GM21723 (cell line): ENCODE results near the gene EXOSC10.
A peak's percentile ranks its signal among the peaks of the same experiment; 100 is the strongest.

Source experiments
- ATAC-seq: cut with Tn5 transposase; IDR thresholded peaks from one replicate; pipeline ENCODE4 v1.9.1; 2021; ENCODE audit warnings: mild to moderate bottlenecking, moderate library complexity; ENCODE audit not compliant: unreplicated experiment

Gene EXOSC10

DNA sequence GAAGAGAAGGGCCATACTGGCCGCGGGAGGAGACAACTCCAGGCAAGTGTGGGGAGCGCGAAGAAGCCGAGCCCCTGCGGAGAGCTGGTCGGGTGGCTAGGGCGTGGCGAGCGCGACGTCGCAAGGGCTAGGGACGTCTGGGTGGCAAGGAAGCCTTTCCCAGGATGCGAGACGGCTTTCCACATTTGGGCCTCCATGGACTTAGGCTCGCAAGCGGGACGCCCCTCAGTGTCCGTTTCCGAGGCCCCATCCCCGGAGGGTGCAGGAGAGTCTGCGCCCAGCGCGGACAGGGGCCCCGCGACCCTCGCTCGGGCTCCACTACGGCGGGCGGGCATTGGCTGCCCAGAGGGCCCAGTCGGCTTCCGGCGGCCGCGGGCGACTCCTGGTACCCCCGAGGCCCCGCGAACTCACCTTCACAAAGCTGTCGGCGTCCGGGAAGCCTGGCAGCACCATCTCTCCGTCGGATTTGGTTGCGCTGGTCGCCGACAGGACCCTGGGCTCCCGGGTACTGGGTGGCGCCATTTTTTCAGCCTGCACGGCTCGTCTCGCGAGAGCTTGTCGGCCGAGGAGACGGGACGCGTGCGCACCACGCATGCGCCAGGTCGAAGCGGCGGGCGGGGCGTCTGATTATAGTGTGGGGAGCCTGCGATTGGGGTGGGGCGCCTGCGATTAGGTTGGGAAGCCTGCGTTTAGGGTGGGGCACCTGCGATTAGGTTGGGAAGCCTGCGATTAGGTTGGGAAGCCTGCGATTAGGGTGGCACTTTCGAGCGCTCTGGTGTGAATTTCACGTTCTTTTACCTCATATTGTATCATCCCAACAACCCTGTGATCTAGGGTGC lies at the start of gene EXOSC10:
Gene EXOSC10 (minus strand): TSS at position 560 of the 839 bp plus-strand sequence. CDS start 38 bp downstream, at position 522.
- ATAC-seq, result peak; percentile 92

DNA sequence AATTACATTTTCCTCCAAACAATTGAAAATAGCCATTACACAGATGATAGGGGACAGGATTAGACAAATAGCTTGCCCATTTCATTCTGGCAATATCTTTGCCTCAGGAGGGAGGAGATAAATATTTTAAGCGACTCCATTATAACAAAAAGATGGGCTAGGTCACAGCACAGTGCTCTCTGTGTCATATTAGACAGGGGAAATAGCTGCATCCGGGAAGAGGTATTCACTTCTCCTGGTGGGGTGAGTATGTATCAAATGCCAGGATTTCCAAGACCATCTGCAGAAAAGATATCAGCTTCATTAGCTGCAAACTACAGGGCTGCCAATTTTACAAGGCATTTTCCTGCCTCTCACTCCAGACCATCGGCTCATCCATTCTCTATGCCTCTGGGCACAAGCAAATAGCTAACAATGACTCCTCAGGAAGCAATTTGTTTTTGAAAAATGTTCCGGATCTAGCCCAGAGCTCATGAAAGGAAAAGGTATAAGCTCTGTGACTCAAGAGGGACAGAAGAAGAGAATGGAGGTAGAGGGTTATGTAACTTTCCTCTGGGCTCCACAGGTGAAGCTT lies 47.6 kb upstream of the EXOSC10 start:
- ATAC-seq, result no peak

DNA sequence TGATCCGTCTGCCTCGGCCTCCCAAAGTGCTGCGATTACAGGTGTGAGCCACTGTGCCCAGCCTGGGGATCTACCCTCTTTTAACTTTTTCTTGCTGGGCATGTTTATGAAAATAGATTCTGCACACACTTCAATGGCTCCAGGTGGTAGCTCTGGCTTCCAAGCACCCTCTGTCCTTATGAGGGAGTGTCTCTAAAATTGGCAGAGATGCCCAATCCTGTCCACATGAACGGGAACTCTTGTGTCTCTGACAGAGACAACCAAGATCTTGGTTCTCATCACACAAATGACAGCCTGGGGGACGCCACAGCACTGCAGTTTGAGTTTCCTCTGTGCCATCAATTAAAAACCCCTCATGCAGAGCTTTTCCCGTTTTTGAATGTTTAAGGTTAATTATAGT lies 46.1 kb upstream of the EXOSC10 start:
- no peak for ATAC-seq

DNA sequence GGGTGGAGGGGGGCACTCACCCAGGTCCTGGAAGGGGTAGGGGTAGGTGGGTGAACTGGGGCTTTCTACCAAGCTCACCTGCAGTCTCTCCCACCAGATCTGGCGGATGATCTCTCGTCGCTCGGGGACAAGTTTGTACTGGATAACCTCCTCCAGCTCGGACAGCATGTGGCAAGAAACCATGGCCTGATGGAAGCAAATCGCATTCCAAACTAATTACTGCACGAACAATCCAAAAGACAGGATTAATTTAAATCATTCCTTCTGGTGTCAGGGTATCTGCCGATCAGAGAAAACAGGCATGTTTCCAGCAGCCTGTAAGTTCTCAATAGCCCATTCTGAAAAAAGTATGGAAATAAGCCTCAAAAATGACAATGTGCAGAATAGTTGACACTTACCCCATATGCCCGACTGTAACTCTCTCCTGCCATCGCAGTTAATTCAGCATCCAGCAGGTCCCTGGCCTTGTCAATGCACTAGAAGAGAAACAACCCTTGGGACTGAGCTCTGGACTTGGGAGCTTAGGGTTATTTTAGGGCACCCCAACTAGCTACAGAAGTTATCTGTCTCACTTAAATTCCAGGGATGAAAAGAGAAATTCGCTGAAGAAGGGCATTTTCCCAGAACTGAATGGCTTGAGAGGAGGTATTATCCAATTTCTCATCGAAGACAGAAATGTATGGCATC lies 45.0 kb upstream of the EXOSC10 start:
- no peak for ATAC-seq

DNA sequence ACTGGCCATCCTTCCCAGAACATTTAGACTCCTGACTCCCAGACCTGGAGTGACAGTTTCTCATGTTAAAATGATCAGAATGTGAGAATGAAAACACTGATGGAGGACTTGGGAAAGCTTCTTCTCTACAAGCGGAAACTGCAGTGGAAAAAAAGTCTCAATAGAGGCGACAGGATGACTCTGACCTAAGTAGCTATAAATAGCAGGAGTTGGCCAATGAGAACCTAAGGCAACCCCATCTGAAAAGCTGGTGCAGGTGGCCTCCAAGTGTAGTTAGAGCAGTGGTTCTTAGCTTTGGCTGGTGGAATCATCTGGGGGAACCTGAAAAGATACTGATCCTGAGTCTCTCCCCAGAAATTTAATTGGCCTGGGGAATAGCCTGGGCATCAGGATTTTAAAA lies 44.2 kb upstream of the EXOSC10 start:
- ATAC-seq, result no peak

DNA sequence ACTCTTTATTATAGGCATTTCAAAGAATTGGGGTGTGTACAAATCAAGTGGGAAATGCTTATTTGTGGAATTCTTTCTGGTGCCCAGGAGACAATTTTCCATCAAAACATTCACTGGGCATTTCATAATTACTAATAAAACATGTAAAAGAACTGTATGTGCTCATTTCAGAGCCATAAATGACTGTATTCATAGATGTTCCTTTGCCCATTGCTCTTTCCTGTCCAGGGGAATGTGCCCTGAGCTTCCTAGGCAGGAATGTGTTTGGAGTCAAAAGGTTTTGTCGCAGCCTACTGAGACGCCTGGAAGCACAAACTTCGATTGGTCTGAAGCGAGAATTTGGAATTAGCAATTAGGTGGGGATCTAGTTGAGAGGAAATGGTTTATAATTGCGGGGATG lies 43.7 kb upstream of the EXOSC10 start:
- ATAC-seq, result no peak

DNA sequence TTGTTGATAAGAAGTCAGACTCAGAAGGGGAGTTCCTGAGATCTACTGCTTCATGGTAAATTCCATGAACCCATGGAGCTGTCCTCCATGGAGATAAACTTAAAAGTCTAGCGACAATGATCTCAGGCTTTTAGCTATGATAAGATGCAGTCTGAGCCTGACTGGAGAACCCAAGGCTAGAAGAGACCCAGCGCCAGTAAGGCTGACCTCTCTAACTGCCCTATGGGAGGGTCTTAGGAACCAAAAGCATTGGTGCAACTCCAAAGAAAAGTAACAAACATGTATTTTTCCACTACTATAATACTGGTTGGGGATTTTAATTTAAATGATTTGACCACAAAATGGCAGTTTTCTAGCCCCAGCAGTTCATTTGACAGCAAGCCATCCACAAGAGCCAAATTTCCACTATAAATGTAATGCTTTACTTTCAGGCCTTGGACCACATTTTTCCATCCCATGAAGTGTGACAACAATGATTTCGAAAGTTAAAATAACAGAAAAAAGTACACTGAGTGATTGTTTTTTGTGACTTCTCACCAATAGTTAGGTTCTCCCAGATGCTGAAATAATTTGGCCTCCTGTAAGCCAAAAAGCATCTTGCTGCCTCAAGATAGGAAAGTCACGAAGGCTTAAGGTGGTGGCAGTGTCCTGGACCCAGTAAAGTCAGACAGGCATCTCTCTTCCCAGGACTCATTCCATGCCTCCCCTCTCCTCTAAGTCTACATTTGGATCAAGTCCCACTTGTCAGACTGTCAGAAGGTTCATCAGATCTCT lies 43.1 kb upstream of the EXOSC10 start:
- no peak for ATAC-seq

DNA sequence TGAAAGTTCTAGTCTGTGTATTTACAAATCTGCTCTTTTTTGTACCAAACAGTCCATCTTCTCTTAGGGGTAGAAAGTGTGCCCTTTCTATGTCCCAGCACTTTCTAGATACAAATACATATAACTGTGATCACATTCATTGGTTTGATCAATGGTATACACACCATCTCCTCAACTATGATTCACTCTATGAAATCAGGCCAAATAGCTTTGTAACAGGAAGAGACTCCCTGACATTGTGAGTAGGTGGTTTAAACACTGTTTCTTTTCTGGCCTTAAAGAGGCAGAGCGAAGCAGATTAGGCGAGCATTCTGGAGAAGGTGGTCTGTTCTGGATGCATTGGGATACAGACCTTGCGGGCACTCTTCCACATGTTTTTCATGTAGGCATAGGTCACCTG lies 39.3 kb upstream of the EXOSC10 start:
- no peak for ATAC-seq

DNA sequence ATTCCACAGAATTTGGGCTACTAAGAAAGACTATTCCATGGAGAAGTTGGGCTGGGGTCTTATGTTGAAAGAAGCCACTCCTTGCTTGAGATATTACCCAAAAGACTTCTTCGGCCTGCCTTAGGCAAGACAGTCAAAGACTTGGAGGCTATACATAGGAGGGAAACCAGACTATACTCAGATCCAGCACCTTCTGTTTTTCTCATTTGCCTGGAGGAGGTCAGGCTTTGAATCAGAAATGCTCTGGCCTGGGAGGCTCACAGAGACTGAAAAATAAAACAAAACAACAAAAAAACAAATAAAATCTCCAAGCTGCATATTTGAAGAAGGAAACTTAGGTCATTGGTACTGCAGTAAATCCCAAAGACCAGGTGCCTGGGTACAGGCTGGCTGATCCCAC lies 38.4 kb upstream of the EXOSC10 start:
- no peak for ATAC-seq

DNA sequence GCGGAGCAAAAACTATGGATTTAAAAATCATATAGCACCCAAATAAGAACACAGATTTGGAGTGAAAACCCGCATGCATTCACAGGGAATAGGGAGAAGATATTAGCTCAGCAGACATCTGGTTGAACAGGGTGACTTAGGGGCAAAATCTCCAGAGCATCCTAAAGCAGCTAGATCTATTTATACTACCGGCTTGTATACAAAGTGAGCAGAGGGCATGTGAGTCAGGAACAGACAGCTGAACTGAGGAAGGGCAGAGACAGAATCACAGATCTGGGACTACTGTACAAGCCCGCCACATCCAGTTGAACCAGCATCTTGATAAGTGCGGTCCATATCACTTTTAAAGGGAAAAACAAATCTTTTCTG lies 35.2 kb upstream of the EXOSC10 start:
- no peak for ATAC-seq

DNA sequence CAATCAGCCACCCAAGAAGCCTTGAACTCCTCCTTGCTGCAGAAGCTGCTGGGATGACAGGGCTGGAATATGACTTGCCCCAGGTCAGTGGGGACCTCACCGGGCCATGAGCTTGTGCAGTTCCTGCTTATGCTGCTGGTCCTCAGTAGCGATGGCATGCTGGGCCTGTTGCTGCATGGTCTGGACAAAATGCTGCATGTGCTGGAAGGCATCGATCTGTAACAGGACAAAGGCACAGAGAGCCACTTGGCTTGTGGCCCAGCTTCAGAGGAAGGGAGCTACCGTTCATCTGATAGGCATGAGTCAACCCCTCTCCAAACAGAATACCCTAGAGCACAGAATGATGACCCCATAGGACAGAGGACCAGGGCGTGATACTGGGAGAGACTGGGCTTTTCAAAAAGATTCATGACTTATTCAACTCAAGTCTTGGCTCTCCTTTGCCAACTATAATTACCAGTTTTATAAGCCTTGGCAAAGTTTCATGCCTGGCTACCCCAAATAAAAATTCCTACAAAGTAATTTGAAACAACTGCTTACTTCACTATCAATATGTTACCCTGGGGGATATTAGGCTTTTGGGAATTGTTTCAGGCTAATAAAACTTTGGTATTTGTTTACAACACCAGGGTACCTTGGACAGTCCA lies 34.7 kb upstream of the EXOSC10 start:
- no peak for ATAC-seq

DNA sequence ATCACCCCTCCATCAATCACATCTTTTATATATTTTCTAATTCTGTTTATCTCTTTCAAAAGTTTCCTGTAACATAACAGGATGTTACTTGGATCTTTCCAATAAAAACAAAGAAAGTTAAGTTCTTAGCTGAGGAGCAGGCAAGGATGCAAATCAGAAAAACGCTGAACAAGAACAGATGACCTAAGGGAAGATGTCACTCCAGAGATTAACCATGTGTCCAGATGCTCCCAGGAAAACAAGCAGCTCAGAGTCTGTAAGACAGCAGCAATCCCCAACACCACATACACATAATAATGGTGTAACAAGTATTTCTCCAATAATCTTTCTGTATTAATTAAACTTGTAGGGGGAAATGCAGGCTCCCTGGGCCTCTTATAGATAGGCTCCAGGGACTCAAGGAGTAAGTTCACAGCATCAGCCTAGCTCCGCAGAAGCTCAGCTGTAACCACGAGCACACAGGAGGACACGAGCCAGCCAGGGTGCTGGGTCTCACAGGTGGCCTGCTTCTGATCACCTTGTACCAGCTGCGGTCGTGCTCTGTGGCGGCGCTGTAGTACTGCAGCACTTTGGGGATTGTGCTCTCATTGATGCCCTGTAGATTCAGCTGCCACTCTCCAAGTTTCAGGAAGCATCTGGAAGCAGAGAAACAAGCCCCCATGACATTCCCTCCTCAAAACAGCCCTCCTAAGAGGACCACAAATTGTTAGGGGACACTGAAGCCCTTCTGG lies 33.1 kb upstream of the EXOSC10 start:
- no peak for ATAC-seq

DNA sequence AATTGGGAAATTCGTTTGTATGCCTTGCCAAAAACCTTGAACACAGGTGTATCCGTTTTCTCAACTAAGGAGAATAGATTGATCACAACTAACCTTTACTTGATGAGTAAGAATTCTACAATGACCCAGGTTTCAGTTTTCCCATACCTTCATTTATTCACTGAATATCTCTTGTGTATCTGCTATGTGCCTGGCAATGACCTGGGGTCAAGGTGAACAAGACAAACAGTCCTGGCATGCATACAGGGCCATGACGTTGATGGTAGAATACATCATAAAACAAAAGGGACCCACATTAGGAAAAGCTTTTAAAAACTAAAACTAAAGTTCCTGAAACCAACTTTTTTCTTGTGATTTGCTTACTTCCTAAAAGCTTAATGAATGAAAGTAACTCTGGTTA lies 32.1 kb upstream of the EXOSC10 start:
- ATAC-seq, result no peak

DNA sequence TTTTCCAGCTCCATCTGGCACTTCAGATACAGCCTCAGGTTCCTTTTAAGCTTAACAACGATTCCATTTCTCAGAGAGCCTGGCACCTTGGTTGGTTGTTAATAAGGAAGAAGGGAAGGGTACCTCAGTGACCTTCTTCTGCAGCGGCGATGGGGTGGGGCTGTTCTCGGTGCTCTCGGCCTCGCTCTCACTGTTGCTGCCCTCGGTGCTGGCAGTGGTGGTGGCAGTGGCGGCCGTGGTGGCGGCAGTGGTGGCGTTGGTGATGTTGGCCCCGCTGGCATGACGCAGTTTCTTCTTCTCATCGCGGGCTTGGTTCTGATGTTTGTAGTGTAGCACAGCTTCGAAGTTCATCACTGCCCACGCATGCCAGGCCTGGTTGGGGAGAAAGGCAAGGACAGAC lies 30.7 kb upstream of the EXOSC10 start:
- ATAC-seq, result no peak

DNA sequence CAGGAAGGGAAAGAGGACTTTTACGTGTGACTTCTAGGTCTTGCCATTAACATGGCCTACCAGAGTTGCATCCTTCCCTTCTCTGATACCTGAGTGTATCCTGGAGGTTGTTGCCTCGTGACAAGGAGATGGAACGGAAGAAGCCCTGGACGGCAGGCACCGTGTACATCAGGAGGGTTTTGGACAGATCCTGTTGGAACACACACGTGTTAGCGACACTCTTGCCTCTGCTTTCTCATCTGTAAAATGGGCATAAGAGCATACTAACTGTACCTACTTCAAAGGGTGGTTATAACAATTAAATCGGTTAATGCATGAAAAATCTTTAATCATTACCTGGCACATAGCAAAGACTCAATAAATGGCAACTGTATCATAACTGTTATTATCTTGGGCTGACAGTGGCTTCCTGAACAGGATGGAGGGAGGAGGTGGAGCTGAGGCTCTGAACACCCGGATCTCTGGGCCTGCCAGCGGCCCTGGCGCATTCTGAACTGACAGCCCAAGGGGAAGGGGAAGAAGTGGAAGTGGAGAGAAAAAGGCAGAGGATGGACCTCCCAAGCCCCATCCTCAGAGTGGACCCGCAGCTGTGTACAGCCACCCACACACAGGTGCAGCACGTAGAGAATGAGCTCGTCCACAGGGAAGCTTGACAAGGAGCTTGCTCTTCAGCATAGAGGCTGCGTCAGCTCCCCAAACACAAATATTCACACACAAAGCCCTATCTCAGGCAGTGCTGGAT lies 30.2 kb upstream of the EXOSC10 start:
- no peak for ATAC-seq

DNA sequence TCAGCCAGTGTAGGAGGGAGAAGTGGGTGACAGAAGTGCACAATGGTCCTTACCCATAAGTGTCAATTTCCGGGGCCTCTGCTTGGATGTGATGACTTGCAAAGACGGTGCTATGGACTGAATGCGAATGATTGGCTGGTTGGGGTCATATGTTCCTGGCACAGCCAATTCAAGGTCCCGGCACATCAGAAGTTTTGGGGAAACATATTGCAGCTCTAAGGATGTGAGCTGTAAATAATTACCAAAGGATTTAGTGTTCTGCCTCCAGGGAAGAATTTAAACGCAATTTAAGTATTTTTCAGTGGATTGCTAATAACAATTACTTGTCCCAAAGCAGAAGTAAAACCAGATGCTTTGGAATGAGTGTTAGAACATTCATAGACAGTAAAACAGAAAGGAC lies 26.9 kb upstream of the EXOSC10 start:
- no peak for ATAC-seq

DNA sequence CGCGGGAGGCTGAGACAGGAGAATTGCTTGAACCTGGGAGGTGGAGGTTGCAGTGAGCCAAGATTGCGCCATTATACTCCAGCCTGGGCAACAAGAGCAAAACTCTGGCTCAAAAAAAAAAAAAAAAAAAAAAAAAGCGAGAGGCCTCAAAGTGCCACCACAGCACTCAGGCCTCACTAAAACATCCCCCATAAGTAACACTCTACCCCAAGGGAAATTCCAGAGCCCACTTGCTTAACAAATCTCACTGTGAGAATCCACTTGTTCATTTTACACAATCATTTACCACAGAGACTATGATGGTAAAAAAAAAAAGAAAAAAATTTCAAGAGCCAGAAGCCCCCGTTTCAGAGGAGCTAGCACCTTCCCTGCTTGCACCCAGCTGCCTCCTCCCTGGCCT lies 26.3 kb upstream of the EXOSC10 start:
- ATAC-seq, result no peak

DNA sequence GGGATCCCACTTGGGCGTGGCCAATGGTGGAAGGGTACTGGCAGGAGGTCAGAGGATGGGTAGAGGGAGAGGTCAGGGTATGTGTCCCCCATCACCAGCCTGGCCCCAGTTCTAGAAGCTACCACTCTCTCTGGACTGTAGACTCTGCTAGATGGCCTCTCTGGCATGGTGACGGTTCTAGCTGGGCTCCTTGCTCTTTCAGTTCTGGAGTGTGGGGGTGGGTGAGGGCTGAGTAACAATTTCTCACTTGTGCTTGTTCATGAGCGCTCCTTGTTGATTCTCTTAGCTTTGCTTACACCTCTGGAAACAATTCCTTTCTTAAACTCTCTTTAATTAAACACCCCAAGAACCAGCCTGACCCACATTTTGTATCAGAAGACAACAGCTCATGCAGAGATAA lies 25.3 kb upstream of the EXOSC10 start:
- no peak for ATAC-seq

DNA sequence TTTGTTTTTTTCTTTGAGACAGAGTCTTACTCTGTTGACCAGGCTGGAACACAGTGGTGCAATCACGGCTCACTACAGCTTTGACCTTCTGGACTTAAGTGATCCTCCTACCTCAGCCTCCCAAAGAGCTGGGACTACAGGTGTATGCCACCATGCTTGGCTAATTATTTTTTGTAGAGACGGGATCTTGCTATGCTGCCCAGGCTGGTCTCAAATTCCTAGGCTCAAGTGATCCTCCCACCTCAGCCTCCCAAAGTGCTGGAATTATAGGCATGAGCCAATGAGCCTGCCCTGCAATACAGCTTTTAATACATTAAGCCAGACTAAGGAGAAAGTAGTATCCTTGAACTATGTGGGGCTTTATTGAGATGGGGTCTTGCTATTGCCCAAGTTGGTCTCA lies 16.6 kb upstream of the EXOSC10 start:
- ATAC-seq, result no peak

DNA sequence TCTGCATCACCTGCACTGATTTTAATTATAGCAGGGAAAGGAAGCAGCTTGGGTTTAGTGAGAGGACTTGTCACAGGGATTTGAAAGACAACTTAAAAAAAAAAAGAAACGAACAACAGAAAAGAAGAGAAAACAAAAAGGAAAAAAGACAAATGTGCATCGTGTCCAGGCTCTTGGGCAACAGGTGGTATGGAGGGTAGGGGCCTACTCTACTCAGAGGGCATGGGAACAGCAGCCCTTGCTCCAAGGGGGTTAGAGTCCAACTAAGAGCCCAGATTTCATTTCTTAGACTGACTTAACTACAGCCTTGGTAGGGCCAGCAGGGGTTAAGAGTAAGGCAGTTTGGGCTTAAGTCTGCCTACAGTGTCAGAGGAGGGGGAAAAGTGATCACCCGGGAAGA lies 15.3 kb upstream of the EXOSC10 start:
- no peak for ATAC-seq
